Peyer's patch (tissue), 4 donors: ENCODE results near the gene TPSD1. TPM values are rescaled to one million over a fixed set of nuclear protein-coding genes. Genes with fewer than 3 reads are reported as not detected.
"Not testable (repeated sequence)": the region's sequence is repeated elsewhere in the genome, so short reads cannot be mapped to it uniquely, and the experiment has no call there.

Experiments used
- DNase-seq, 3 donors: peaks; one replicate each; pipeline ENCODE4 v3.0.0-alpha.2; 2017 to 2019
- H3K27ac ChIP-seq, 4 donors: fragments of 200-600 bp; sonication (generic); one replicate each; pipeline ENCODE4 v1.5.1; 2016 to 2019
- H3K27me3 ChIP-seq, 2 donors: fragments of 200-600 bp; sonication (generic); one replicate each; pipeline ENCODE4 v1.5.1; 2019
- H3K36me3 ChIP-seq, 3 donors: fragments of 200-600 bp; sonication (generic); one replicate each; pipeline ENCODE4 v1.5.1; 2016 to 2019
- H3K4me1 ChIP-seq, 4 donors: fragments of 200-600 bp; sonication (generic); one replicate each; pipeline ENCODE4 v1.5.1; 2016 to 2019
- H3K4me3 ChIP-seq, 4 donors: fragments of 200-600 bp; sonication (generic); 1 replicate in 3 of 4; 2 replicates in 1 of 4; pipeline ENCODE4 v1.5.1; 2016 to 2019; ENCODE audit warnings: mild to moderate bottlenecking in 1 of 4
- H3K9me3 ChIP-seq, 4 donors: fragments of 200-600 bp; sonication (generic); one replicate each; pipeline ENCODE4 v1.5.1; 2016 to 2019; ENCODE audit warnings: mild to moderate bottlenecking in 1 of 4
- POLR2A ChIP-seq, 2 donors: fragments of 450-650 bp; IDR thresholded peaks; one replicate each; pipeline ENCODE4 v1.5.1; 2017; ENCODE audit warnings: antibody characterized with exemption in 2 of 2, mild to moderate bottlenecking in 2 of 2, moderate library complexity in 2 of 2
- total RNA-seq, 4 donors: library from RNA; depleted of rRNA; stranded (reverse); fragments of >200 nt; gene quantifications; one replicate each; pipeline ENCODE4 v1.1.0, GENCODE V29; 2016
- TF ChIP-seq, protein P1 (sequence below), 6 experiments: fragments of 450-650 bp in 4 of 6; fragments of 200-600 bp in 2 of 6; sonication (generic) in 1 of 6; IDR thresholded peaks; one replicate each; pipeline ENCODE4 v1.5.1; 2017 to 2019; ENCODE audit warnings: antibody characterized with exemption in 6 of 6, mild to moderate bottlenecking in 3 of 6, moderate library complexity in 1 of 6

The TPSD1 gene
- total RNA-seq, 4 donors from 2014 or later: 10.3 to 61.1 (median 24.1) TPM; not detected in 1

DNA sequence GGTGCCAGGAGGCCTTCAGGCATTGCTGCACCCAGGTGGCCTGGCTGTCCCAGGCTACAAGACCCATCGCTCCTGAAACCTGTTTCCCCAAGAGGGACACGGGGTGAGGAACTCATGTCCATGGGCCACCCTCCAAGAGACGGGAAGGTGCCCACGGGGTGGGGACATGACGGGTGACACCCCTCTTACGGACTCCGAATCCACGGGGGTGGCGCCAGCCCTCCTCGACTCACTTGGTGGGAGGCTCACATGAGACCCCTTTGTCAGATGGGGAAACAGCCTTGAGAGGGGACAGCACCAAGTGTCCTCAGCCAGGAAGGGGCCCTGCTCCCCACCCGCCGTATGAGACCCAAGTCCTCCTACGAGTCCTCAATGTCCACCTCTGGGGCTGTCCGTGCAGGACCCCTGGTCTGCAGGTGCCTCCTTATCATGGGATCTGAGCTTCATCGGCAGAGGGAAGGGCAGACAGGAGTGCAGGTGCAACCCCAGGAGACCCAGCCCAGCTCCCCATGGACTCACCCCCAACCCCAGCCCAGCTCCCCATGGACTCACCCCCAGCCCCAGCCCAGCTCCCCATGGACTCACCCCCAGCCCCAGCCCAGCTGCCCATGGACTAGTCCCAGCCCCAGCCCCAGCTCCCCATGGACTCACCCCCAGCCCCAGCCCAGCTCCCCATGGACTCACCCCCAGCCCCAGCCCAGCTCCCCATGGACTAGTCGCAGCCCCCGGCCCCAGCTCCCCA lies 25.2 kb upstream of the TPSD1 start:
- H3K36me3 ChIP-seq, DNase-seq: not testable (repeated sequence)

DNA sequence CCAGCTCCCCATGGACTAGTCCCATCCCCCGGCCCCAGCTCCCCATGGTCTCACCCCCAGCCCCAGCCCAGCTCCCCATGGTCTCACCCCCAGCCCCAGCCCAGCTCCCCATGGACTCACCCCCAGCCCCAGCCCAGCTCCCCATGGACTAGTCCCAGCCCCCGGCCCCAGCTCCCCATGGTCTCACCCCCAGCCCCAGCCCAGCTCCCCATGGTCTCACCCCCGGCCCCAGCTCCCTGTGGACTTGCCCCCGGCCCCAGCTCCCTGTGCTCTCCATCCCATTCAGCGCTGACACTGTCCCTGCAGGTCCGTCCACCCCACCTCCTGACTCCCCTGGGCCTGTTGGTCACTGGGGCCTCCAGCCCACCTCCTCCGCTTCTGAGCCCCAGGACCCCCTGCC lies 24.6 kb upstream of the TPSD1 start:
- not testable (repeated sequence) for H3K9me3 ChIP-seq, H3K4me1 ChIP-seq, H3K4me3 ChIP-seq, H3K27ac ChIP-seq, H3K36me3 ChIP-seq, H3K27me3 ChIP-seq, DNase-seq

More for the DNA sequence above, 25.2 kb upstream of the TPSD1 start:
- not testable (repeated sequence) for H3K4me1 ChIP-seq, H3K9me3 ChIP-seq, H3K4me3 ChIP-seq, H3K27me3 ChIP-seq, H3K27ac ChIP-seq

DNA sequence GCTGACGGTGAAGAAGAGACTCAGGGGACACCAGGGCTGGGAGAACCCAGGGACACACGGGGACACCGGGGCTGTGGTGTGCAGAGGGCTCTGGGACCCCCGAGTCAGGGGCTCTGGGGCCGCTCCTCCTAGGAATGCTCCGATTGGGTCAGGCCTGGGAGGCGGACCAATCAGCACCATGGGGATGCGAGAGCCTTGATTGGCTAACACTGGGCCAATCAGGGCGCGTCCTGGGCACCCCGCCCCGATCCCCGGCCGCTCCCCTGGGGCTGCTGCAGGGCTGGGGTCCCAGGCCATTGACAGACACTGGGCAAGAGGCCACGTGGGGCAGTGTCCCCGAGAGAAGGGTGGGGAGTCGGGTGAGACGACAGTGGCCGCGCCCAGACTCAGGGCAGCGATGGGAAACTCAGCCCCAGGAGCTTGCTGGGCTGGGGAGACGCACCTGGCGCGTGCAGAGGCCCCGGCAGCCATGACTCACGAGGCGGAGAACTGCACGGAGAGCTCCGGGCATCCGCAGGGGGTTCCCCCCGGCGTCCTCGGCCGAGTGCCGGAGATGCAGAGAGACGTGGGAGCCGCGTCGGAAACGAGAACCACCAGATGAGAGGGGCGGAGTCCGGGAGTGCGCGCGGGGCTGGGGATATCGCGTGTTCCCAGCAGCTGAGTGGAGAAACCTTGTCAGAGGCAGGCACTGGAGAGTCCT lies 23.7 kb upstream of the TPSD1 start:
- H3K4me1 ChIP-seq, H3K27ac ChIP-seq, H3K4me3 ChIP-seq, H3K36me3 ChIP-seq, H3K27me3 ChIP-seq, DNase-seq, H3K9me3 ChIP-seq: not testable (repeated sequence)

DNA sequence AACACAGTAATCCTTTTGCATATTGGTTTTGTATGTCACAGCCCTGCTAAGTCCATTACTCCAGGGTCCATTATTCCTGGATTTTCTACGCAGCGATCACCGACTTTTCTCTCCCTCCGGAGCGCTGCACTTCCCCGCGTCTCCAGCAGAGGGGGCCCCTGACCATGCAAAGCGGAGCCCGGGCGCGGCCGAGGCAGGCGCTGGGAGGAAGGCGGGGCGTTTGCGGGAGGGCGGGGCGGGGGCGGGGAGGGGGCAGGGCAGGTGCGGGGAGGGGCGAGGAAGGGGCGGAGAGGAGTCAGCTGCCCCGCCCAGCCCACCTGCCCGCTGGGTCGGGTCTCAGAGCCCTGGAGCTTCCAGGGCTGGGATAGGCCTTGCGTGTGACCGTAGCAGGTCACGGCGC lies 19.2 kb upstream of the TPSD1 start:
- not testable (repeated sequence) for H3K27ac ChIP-seq, H3K4me1 ChIP-seq, H3K27me3 ChIP-seq, DNase-seq, H3K9me3 ChIP-seq, H3K4me3 ChIP-seq, H3K36me3 ChIP-seq

DNA sequence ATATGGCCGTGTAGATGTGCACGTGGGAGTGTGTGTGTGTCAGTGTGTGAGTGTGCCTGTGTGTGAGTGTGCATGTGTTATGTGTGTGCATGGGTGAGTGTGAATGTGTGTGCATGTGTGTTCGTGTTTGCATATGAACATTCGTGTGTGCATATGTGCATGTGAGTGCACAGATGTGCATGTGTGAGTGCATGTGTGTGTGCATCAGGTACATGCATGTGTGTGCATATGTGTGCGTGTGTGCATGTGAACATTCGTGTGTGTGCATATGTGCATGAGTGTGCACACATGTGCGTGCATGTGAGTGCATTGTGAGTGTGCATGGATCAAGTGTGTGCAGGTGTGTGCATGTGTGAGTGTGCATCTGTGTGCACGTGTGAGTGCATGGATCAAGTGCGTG lies 17.9 kb upstream of the TPSD1 start:
- no peaks in the 10 kb centered on the region for H3K36me3 ChIP-seq
- H3K4me3 ChIP-seq: no peak overlapping the region
- H3K9me3 ChIP-seq: no peaks in the 10 kb centered on the region
- H3K4me1 ChIP-seq: no peaks in the 10 kb centered on the region
- TF ChIP-seq, protein P1, sequence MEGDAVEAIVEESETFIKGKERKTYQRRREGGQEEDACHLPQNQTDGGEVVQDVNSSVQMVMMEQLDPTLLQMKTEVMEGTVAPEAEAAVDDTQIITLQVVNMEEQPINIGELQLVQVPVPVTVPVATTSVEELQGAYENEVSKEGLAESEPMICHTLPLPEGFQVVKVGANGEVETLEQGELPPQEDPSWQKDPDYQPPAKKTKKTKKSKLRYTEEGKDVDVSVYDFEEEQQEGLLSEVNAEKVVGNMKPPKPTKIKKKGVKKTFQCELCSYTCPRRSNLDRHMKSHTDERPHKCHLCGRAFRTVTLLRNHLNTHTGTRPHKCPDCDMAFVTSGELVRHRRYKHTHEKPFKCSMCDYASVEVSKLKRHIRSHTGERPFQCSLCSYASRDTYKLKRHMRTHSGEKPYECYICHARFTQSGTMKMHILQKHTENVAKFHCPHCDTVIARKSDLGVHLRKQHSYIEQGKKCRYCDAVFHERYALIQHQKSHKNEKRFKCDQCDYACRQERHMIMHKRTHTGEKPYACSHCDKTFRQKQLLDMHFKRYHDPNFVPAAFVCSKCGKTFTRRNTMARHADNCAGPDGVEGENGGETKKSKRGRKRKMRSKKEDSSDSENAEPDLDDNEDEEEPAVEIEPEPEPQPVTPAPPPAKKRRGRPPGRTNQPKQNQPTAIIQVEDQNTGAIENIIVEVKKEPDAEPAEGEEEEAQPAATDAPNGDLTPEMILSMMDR (IDR thresholded peaks at IDR 0.05): no peak
- no peak for TF ChIP-seq POLR2A (IDR thresholded peaks at IDR 0.05)
- H3K27ac ChIP-seq: no peak overlapping the region
- H3K27me3 ChIP-seq: no peaks in the 10 kb centered on the region
- no peak for DNase-seq

DNA sequence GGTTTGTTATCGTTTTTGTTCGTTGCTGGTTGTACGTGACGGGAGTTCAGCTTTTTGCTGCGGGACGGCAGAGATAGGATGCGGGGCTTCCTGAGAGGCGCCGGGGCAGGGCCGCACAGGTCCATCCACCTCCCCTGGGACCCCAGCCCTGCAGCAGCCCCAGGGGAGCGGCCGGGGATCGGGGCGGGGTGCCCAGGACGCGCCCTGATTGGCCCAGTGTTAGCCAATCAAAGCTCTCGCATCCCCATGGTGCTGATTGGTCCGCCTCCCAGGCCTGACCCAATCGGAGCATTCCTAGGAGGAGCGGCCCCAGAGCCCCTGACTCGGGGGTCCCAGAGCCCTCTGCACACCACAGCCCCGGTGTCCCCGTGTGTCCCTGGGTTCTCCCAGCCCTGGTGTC lies 17.0 kb upstream of the TPSD1 start:
- not testable (repeated sequence) for DNase-seq, H3K9me3 ChIP-seq, H3K4me3 ChIP-seq, H3K4me1 ChIP-seq, H3K27me3 ChIP-seq, H3K27ac ChIP-seq, H3K36me3 ChIP-seq

DNA sequence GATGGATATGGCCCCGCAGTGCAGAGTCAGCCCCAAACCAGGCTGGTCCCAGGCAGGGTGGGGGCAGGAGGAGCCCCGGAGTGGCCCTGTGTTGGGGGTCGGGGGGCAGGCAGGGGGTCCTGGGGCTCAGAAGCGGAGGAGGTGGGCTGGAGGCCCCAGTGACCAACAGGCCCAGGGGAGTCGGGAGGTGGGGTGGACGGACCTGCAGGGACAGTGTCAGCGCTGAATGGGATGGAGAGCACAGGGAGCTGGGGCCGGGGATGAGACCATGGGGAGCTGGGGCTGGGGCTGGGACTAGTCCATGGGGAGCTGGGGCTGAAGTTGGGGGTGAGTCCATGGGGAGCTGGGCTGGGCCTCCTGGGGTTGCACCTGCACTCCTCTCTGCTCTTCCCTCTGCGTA lies 16.3 kb upstream of the TPSD1 start:
- H3K27me3 ChIP-seq, H3K36me3 ChIP-seq, H3K4me3 ChIP-seq, H3K27ac ChIP-seq, H3K4me1 ChIP-seq, H3K9me3 ChIP-seq, DNase-seq: not testable (repeated sequence)

DNA sequence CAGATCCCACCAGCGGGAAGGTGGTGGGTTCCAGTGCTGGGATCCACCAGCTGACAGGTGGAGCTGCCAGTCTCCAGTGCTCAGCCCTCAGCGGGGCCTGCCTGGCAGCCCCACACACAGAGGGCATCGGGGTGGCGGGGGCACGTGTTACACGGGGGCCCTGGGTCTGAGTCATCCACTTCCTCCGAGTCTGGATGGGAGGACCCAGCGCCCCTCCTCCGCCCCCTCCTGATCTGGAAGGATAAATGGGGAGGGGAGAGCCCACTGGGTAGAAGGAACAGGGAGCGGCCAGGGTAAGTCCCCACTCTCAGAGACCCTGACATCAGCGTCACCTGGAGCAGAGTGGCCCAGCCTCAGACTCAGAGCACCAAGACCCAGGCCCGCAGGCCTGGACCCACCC lies 15.4 kb upstream of the TPSD1 start, which contains the start of gene TPSAB1:
Gene TPSAB1 (plus strand): TSS at position 270 of the 400 bp plus-strand sequence. CDS start 234 bp downstream, outside the sequence.
- H3K27ac ChIP-seq, H3K9me3 ChIP-seq, H3K36me3 ChIP-seq, H3K27me3 ChIP-seq, DNase-seq, H3K4me1 ChIP-seq, H3K4me3 ChIP-seq: not testable (repeated sequence)

DNA sequence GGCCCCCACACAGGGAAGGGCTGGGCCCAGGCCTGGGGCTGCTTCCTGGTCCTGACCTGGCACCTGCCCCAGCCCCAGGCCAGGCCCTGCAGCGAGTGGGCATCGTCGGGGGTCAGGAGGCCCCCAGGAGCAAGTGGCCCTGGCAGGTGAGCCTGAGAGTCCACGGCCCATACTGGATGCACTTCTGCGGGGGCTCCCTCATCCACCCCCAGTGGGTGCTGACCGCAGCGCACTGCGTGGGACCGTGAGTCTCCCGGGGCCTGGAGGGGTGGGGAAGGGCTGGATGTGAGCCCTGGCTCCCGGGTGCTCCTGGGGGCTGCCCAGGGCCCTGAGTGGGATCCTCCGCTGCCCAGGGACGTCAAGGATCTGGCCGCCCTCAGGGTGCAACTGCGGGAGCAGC lies 14.8 kb upstream of the TPSD1 start:
- DNase-seq, H3K36me3 ChIP-seq, H3K4me1 ChIP-seq, H3K9me3 ChIP-seq, H3K27me3 ChIP-seq, H3K27ac ChIP-seq, H3K4me3 ChIP-seq: not testable (repeated sequence)

DNA sequence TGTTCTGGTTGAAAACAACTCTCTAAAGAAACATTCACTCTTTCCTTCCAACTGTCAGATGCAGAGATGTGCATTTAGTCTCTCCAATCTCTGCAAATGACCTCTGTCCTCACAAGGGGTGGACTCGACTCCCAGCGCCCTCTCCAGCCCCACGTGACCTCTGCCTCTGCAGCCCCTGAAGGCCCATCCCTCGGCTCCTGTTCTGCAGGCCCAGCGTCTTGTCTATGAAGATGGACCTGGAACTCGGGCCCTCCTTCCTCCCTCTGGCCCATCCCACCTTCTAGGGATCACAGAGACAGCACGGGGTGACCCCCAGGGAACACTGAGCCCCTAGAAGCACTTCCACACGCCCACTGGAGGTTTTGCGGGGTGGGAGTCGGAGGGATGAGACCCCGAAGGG lies 12.5 kb upstream of the TPSD1 start:
- DNase-seq, H3K36me3 ChIP-seq, H3K27ac ChIP-seq, H3K4me3 ChIP-seq, H3K27me3 ChIP-seq, H3K4me1 ChIP-seq, H3K9me3 ChIP-seq: not testable (repeated sequence)

DNA sequence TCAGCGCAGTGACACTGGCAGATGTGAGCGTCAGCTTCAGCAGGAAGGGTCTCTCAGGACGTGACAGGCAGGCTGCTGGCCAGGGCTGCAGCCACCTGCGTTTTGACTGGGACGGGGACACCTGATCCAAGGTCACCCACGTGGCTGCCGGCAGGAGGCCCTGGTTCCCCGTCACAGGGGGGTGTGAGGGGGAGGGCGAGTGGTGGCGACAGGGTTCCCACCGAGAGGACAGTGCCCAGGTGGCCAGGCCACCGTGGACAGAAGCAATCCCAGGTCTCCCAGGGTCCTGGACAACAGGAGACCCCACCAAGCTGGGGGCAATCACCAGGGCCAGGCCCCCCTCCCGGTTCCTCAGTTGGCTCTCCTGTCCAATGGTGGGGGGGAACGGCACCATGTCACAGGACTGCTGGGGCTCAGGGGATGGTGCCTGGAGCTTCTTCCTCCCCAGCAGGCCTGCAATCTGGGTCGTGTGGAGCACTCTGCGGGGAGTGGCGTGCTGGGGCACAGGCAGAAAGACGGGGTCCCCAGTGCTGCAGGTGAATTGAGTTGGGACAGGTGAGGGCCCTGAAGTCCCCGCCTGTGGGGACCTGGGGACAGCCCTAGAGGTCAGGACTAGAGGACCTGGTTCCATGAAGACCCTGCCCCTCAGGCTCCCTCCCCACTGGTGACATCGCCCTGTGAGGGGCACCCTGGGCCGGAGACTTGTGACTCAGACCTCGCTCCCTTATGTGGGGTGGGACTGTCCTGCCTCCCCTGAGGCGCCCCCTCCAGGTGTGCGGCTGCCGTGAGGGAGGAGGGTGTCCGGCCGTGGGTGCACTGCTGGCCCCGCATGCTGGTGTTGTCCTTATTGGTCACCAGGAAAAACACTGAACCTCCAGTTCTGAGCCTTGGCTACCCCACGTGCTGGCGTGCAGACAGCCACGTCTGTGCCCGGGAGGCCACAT lies 11.7 kb upstream of the TPSD1 start:
- H3K4me3 ChIP-seq, H3K27ac ChIP-seq, DNase-seq: not testable (repeated sequence)

More for the DNA sequence above, 11.7 kb upstream of the TPSD1 start:
- H3K27me3 ChIP-seq, H3K9me3 ChIP-seq, H3K4me1 ChIP-seq, H3K36me3 ChIP-seq: not testable (repeated sequence)
